SK-N-MC (cell line): ENCODE results near the gene ZNF385B.

Experiments used
- FOXP2 ChIP-seq: optimal IDR thresholded peaks from 2 replicates; pipeline ENCODE3; 2011; ENCODE audit warnings: mild to moderate bottlenecking, moderate library complexity; ENCODE audit not compliant: insufficient read depth; ENCODE audit errors: extremely low read length, control extremely low read depth
- POLR2AphosphoS5 ChIP-seq: IDR thresholded peaks from 2 replicates; pipeline ENCODE4 v1.6.1; 2012; ENCODE audit warnings: mild to moderate bottlenecking, low read depth, low read length, borderline replicate concordance

DNA sequence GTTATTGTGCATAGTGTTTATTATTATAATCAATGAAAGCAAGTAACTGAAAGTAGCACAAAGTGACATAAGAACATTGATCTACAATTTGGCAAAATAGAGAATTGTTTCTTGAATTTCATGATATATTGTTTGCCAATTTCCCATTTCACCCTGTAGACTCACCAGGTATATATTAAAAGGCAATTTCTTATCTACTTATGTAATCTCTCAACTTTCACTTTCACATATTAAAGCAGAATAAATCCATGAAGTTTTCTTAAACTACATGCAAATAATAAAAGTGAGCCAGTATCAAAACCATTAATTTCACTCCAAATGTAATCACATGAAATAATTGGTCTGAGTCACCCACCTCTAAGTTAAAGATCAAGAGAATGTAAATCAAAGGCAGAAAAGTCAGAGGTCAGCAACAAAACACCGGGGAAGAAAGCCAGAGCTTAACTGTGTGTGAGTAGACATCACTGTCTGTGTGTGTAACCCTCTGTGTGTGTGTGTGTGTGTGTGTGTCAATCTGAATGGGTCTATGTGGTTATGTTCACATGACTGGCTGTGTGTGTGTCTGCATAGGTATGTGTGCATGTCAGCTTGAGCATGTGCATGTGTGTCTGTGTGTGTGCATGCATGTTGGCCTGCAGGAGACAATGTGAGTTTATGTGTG, 44.1 kb downstream of the ZNF385B start:
- TF ChIP-seq POLR2AphosphoS5 = no peak
- no peak for TF ChIP-seq FOXP2
